Bone marrow (tissue), 2 donors: ENCODE measurements around the gene TENT4B.
"Not testable (repeated sequence)": the region's sequence is repeated elsewhere in the genome, so short reads cannot be mapped to it uniquely, and the experiment has no call there.

Experiments
- DNase-seq, 2 donors: peaks; one replicate each; lab custom pipeline; 2025; lab: John Stamatoyannopoulos, UW

TENT4B gene

GRCh38 chr16:50152807-50153595, at the start of gene TENT4B:
Gene TENT4B (plus strand): TSS chr16:50153306. CDS start chr16:50153622, 316 bp downstream.
- peak; percentile 77 to 78 for DNase-seq

- no peak for DNase-seq
Measured at GRCh38 chr16:50103764-50104163, 49.3 kb upstream of the TENT4B start.

- DNase-seq: no peak
Measured at GRCh38 chr16:50114357-50115129, 38.6 kb upstream of the TENT4B start.

- DNase-seq: no peak
Measured at GRCh38 chr16:50120711-50121110, 32.4 kb upstream of the TENT4B start.

GRCh38 chr16:50121278-50121677, 31.8 kb upstream of the TENT4B start:
- no peak for DNase-seq

GRCh38 chr16:50121721-50122445, 31.2 kb upstream of the TENT4B start:
- no peak for DNase-seq

GRCh38 chr16:50123417-50123816, 29.7 kb upstream of the TENT4B start:
- no peak for DNase-seq

- DNase-seq: no peak
Measured at GRCh38 chr16:50124769-50125168, 28.3 kb upstream of the TENT4B start.

- DNase-seq: no peak
Measured at GRCh38 chr16:50126183-50126582, 26.9 kb upstream of the TENT4B start.

- DNase-seq: not testable (repeated sequence)
Measured at GRCh38 chr16:50132571-50132970, 20.5 kb upstream of the TENT4B start.

- DNase-seq: no peak
Measured at GRCh38 chr16:50133214-50133613, 19.9 kb upstream of the TENT4B start.

GRCh38 chr16:50136399-50136798, 16.7 kb upstream of the TENT4B start:
- DNase-seq: no peak

GRCh38 chr16:50137268-50137667, 15.8 kb upstream of the TENT4B start:
- DNase-seq: no peak

- no peak for DNase-seq
Measured at GRCh38 chr16:50139580-50139979, 13.5 kb upstream of the TENT4B start.

- DNase-seq: no peak
Measured at GRCh38 chr16:50144211-50144610, 8.9 kb upstream of the TENT4B start.

GRCh38 chr16:50146479-50147435, 6.3 kb upstream of the TENT4B start:
- no peak for DNase-seq

- DNase-seq: no peak
Measured at GRCh38 chr16:50151322-50151721, 1.8 kb upstream of the TENT4B start.

GRCh38 chr16:50151756-50152155, 1.4 kb upstream of the TENT4B start:
- DNase-seq: no peak

GRCh38 chr16:50152351-50152806, 727 bp upstream of the TENT4B start:
- peak; percentile 13 to 46 for DNase-seq

- DNase-seq: no peak
Measured at GRCh38 chr16:50153596-50154419, 702 bp downstream of the TENT4B start.
